Endothelial cell of umbilical vein (primary cell): Measurements from ENCODE around the gene PNPLA3. TPM values are rescaled to one million over a fixed set of nuclear protein-coding genes. Genes with fewer than 3 reads are reported as not detected.

Experiments used
- BruUV-seq: library from RNA; stranded (reverse); fragments of 400-500 nt; replicated peaks from 2 replicates; lab custom pipeline; 2021; lab: Mats Ljungman, UMichigan
- CTCF ChIA-PET: fragments of 300-600, 350-600 bp; sonication (Branson Sonifier 250); formaldehyde crosslinking; loops from one replicate; lab custom pipeline; 2021; ENCODE audit warnings: antibody characterized with exemption, inconsistent platforms; lab: Charles Lee
- POLR2A ChIA-PET: fragments of 300-600, 350-600 bp; sonication (Branson Sonifier 250); formaldehyde crosslinking; loops from one replicate; lab custom pipeline; 2021; ENCODE audit warnings: antibody characterized with exemption, inconsistent platforms; lab: Charles Lee
- DNase-seq: peaks from one replicate; pipeline ENCODE4 v3.0.0-alpha.2; 2011; ENCODE audit warnings: low read depth, low spot score
- FAIRE-seq: peaks from 2 replicates; lab custom pipeline; 2011; peaks lifted over from hg19 to GRCh38; lab: Jason Lieb, UNC
- H2AFZ ChIP-seq: 2 replicates; pipeline ENCODE4 v1.6.0; 2012; ENCODE audit warnings: low read depth, low read length, control low read depth, inconsistent platforms
- H3K27ac ChIP-seq: 2 replicates; pipeline ENCODE4 v1.5.1; 2011; ENCODE audit warnings: low read depth, mild to moderate bottlenecking, control low read depth, low read length, moderate library complexity; ENCODE audit not compliant: insufficient read depth
- H3K27me3 ChIP-seq, 2 experiments: 2 replicates each; pipeline versions ENCODE4 v1.6.0 to v1.6.1; 2011; ENCODE audit warnings: low read length in 2 of 2, mixed read lengths in 1 of 2; ENCODE audit not compliant: control insufficient read depth in 2 of 2, insufficient read depth in 2 of 2
- H3K36me3 ChIP-seq, 2 experiments: 2 replicates in 1 of 2; 3 replicates in 1 of 2; pipeline ENCODE4 v1.5.1; 2011; ENCODE audit warnings: low read length in 2 of 2, mild to moderate bottlenecking in 1 of 2, moderate library complexity in 1 of 2; ENCODE audit not compliant: control insufficient read depth in 2 of 2, insufficient read depth in 2 of 2; ENCODE audit errors: extremely low read depth in 1 of 2
- H3K4me1 ChIP-seq: 3 replicates; pipeline ENCODE4 v1.5.1; 2011; ENCODE audit warnings: mild to moderate bottlenecking, low read length; ENCODE audit not compliant: control insufficient read depth, insufficient read depth; ENCODE audit errors: extremely low read depth
- H3K4me2 ChIP-seq: 2 replicates; pipeline ENCODE4 v1.6.1; 2011; ENCODE audit warnings: low read length, control low read depth, mixed read lengths; ENCODE audit not compliant: insufficient read depth
- H3K4me3 ChIP-seq, 3 experiments: fragments of 200-600 bp in 1 of 3; sonication (generic), shearing (Covaris generic) in 1 of 3; replicated peaks in 1 of 3; 2 replicates each; pipeline ENCODE4 v1.5.1; 2011 to 2016; ENCODE audit warnings: control low read depth in 3 of 3, low read length in 3 of 3, mild to moderate bottlenecking in 2 of 3, inconsistent platforms in 1 of 3, low read depth in 1 of 3, moderate library complexity in 1 of 3; ENCODE audit not compliant: insufficient read depth in 1 of 3
- H3K79me2 ChIP-seq: 2 replicates; pipeline ENCODE4 v1.6.0; 2012; ENCODE audit warnings: low read length, inconsistent platforms; ENCODE audit not compliant: control insufficient read depth, insufficient read depth
- H3K9ac ChIP-seq: replicated peaks from 2 replicates; pipeline ENCODE3; 2011; ENCODE audit warnings: low read length, control low read depth; ENCODE audit not compliant: insufficient read depth; ENCODE audit errors: extremely low read depth
- H3K9me1 ChIP-seq: replicated peaks from 3 replicates; pipeline ENCODE4 v1.6.0; 2011; ENCODE audit warnings: mild to moderate bottlenecking, low read length; ENCODE audit not compliant: control insufficient read depth, insufficient read depth; ENCODE audit errors: extremely low read depth
- H3K9me3 ChIP-seq: replicated peaks from 2 replicates; pipeline ENCODE4 v1.5.1; 2012; ENCODE audit warnings: low read length, inconsistent platforms; ENCODE audit not compliant: control insufficient read depth, insufficient read depth
- H4K20me1 ChIP-seq: replicated peaks from 2 replicates; pipeline ENCODE3; 2011; ENCODE audit warnings: mild to moderate bottlenecking, low read length; ENCODE audit not compliant: control insufficient read depth, insufficient read depth; ENCODE audit errors: extremely low read depth
- CTCF ChIP-seq, 2 donors: IDR thresholded peaks; 1 replicate in 1 of 2; 2 replicates in 1 of 2; pipeline ENCODE4 v1.5.1; 2011; ENCODE audit warnings: low read length in 2 of 2, mild to moderate bottlenecking in 2 of 2, moderate library complexity in 2 of 2, control low read depth in 1 of 2, inconsistent platforms in 1 of 2, low read depth in 1 of 2; ENCODE audit not compliant: insufficient read depth in 1 of 2; ENCODE audit errors: extremely low read depth in 1 of 2
- EZH2 ChIP-seq: IDR thresholded peaks from 2 replicates; pipeline ENCODE4 v1.6.1; 2012; ENCODE audit warnings: borderline replicate concordance, low read depth, mild to moderate bottlenecking, moderate library complexity, low read length, inconsistent platforms; ENCODE audit not compliant: severe bottlenecking
- FOS ChIP-seq: IDR thresholded peaks from 2 replicates; pipeline ENCODE4 v1.6.1; 2011; ENCODE audit warnings: mild to moderate bottlenecking, low read length, moderate library complexity, borderline replicate concordance; ENCODE audit not compliant: insufficient read depth
- GATA2 ChIP-seq: IDR thresholded peaks from 2 replicates; pipeline ENCODE4 v1.7.0; 2011; ENCODE audit warnings: low read depth, mild to moderate bottlenecking, moderate library complexity, mixed read lengths, low read length; ENCODE audit not compliant: insufficient read length, insufficient read depth
- JUN ChIP-seq: IDR thresholded peaks from 2 replicates; pipeline ENCODE4 v1.6.1; 2011; ENCODE audit warnings: borderline replicate concordance, low read depth; ENCODE audit not compliant: insufficient read length, insufficient read depth
- MAX ChIP-seq: IDR thresholded peaks from 2 replicates; pipeline ENCODE4 v1.6.1; 2011; ENCODE audit not compliant: insufficient read depth, insufficient read length
- MYC ChIP-seq: IDR thresholded peaks from one replicate; pipeline ENCODE4 v1.6.1; 2011; ENCODE audit warnings: mild to moderate bottlenecking, low read depth, low read length
- POLR2A ChIP-seq: IDR thresholded peaks from 2 replicates; pipeline ENCODE4 v1.6.1; 2012; ENCODE audit warnings: low read depth, mild to moderate bottlenecking, control low read depth, low read length
- POLR2AphosphoS5 ChIP-seq: IDR thresholded peaks from 2 replicates; pipeline ENCODE4 v1.6.1; 2012; ENCODE audit warnings: low read depth, mild to moderate bottlenecking, control low read depth, low read length, moderate library complexity; ENCODE audit not compliant: insufficient read depth
- dilution Hi-C: fragments of 300-500 bp; cut with MboI; formaldehyde crosslinking; loops from one replicate; pipeline ENCODE4 v1.15.0; 2019; ENCODE audit warnings: low sequenced_read_pairs; ENCODE audit not compliant: extremely low pct_ligation_motif_present
- intact Hi-C: fragments of 100-400 bp; cut with micrococcal nuclease; formaldehyde crosslinking; loops from one replicate; pipeline ENCODE4 v1.10.0; 2022
- polyA plus RNA-seq, 4 experiments: library from polyadenylated mRNA; depleted of rRNA in 3 of 4; stranded (reverse) in 3 of 4; unstranded in 1 of 4; fragments of >200 nt; gene quantifications; 2 replicates each; pipeline versions ENCODE4 v1.2.1 to v1.2.3, GENCODE V29; 2011 to 2012; ENCODE audit warnings: missing spikeins in 1 of 4
- total RNA-seq: library from RNA; stranded (reverse); gene quantifications from 2 replicates; pipeline ENCODE4 v1.2.3, GENCODE V29; 2021

PNPLA3 gene
- total and polyA plus RNA-seq, 2 donors (not counting 3 experiments of a cell fraction or from before 2014, with no cell fraction given) = 5.3 to 12.3 TPM

- BruUV-seq = no TSS peak
- Histone ChIP-seq H3K9me1 (no peaks in the 10 kb centered on the region), H2AFZ (no peak overlapping the region), H3K9ac (no peak overlapping the region), H4K20me1 (no peaks in the 10 kb centered on the region), H3K79me2 (no peaks in the 10 kb centered on the region), H3K9me3 (no peaks in the 10 kb centered on the region), H3K27ac (no peak overlapping the region), H3K4me1 (no peaks in the 10 kb centered on the region), H3K4me3 (no peak overlapping the region), H3K36me3 (no peaks in the 10 kb centered on the region), H3K27me3 (no peaks in the 10 kb centered on the region), H3K4me2 (no peak overlapping the region)
- DNase-seq (no peak), FAIRE-seq (no peak)
- TF ChIP-seq FOS (no peak), GATA2 (no peak)
- ChIA-PET POLR2A (no interaction called here), CTCF (interaction anchor here (0.6 to 2.4 kb wide), 23 partner anchors 10 to 745 kb away, joined by 3 to 92 read pairs (median 6); partner anchors contain the start of genes PNPLA3 and SULT4A1)
- dilution Hi-C loops (no loop called here), intact Hi-C loops (no loop called here)
These were observed 41.4 kb upstream of the PNPLA3 start for GRCh38 chr22:43882122-43882767.

- dilution Hi-C loops (no loop called here), intact Hi-C loops (loop anchor here (1.0 kb wide), 1 partner anchor 63 kb away; no protein-coding TSS in a partner anchor)
- DNase-seq (peak; percentile 48), FAIRE-seq (peak; percentile 70)
- H4K20me1 ChIP-seq = no peaks in the 10 kb centered on the region
- no peak overlapping the region for H3K27ac ChIP-seq
- ChIA-PET POLR2A (no interaction called here), CTCF (interaction anchor here (0.6 to 2.4 kb wide), 29 partner anchors 8 to 744 kb away, joined by 3 to 92 read pairs (median 5); partner anchors contain the start of genes PNPLA3, PNPLA5, SAMM50 and SULT4A1)
- H3K4me3 ChIP-seq = no peak overlapping the region
- H3K4me2 ChIP-seq = no peak overlapping the region
- H3K9me3 ChIP-seq = no peaks in the 10 kb centered on the region
- no peak overlapping the region for H3K9ac ChIP-seq
- H3K36me3 ChIP-seq = no peaks in the 10 kb centered on the region
- no peaks in the 10 kb centered on the region for H3K79me2 ChIP-seq
- H3K27me3 ChIP-seq = no peaks in the 10 kb centered on the region
- H3K9me1 ChIP-seq = no peaks in the 10 kb centered on the region
- H3K4me1 ChIP-seq = no peaks in the 10 kb centered on the region
- BruUV-seq = no TSS peak
- H2AFZ ChIP-seq = no peak overlapping the region
- TF ChIP-seq CTCF (IDR thresholded peaks at IDR 0.05; ENCODE audit: extremely low read depth in 1 of 2, insufficient read depth in 1 of 2, low read depth in 1 of 2, low read length in 2 of 2) (peak; percentile 71 to 72), FOS (peak; percentile 29), MYC (no peak), POLR2A (no peak), GATA2 (no peak), POLR2AphosphoS5 (no peak), MAX (no peak), JUN (no peak), EZH2 (no peak)
These were observed 40.5 kb upstream of the PNPLA3 start for GRCh38 chr22:43883012-43883661.
